UCSD-AML1 (cell line): Measurements from ENCODE around the gene ALKBH7.

Experiments
- DNase-seq: peaks from one replicate; lab custom pipeline; 2025; ENCODE audit not compliant: unreplicated experiment; lab: John Stamatoyannopoulos, UW

Gene ALKBH7

GRCh38 chr19:6362351-6362801, 10.2 kb upstream of the ALKBH7 start:
- DNase-seq, result no peak

GRCh38 chr19:6364353-6364752, 8.2 kb upstream of the ALKBH7 start:
- no peak for DNase-seq

GRCh38 chr19:6373096-6373812, 660 bp downstream of the ALKBH7 start:
- peak; percentile 99 for DNase-seq

GRCh38 chr19:6373813-6374108, 1.2 kb downstream of the ALKBH7 start:
- DNase-seq, result no peak

GRCh38 chr19:6374161-6374709, 1.6 kb downstream of the ALKBH7 start:
- DNase-seq, result no peak

GRCh38 chr19:6374711-6375410, 2.3 kb downstream of the ALKBH7 start:
- DNase-seq, result no peak

- DNase-seq, result no peak
These were observed 2.9 kb downstream of the ALKBH7 start, which contains the start of gene PSPN for GRCh38 chr19:6375411-6376010. TSS of gene PSPN (minus strand) at chr19:6375933. CDS start at chr19:6375849, 84 bp downstream.

GRCh38 chr19:6376512-6377190, 4.1 kb downstream of the ALKBH7 start:
- no peak for DNase-seq

- DNase-seq, result no peak
These were observed 5.4 kb downstream of the ALKBH7 start for GRCh38 chr19:6378041-6378440.

GRCh38 chr19:6378486-6378885, 5.9 kb downstream of the ALKBH7 start:
- no peak for DNase-seq

- no peak for DNase-seq
These were observed 7.2 kb downstream of the ALKBH7 start for GRCh38 chr19:6379744-6380143.

GRCh38 chr19:6381030-6381750, 8.6 kb downstream of the ALKBH7 start:
- DNase-seq, result no peak

- no peak for DNase-seq
These were observed 10.6 kb downstream of the ALKBH7 start for GRCh38 chr19:6383188-6383587.

- no peak for DNase-seq
These were observed 11.8 kb downstream of the ALKBH7 start for GRCh38 chr19:6384381-6384780.

GRCh38 chr19:6387372-6387771, 14.8 kb downstream of the ALKBH7 start:
- DNase-seq, result no peak

- DNase-seq, result peak; percentile 36
These were observed 19.9 kb downstream of the ALKBH7 start for GRCh38 chr19:6392221-6393073.

GRCh38 chr19:6393074-6393982, 20.7 kb downstream of the ALKBH7 start, which contains the start of gene GTF2F1:
TSS of gene GTF2F1 (minus strand) at chr19:6393164. CDS start at chr19:6392995, 169 bp downstream.
- peak; percentile 96 for DNase-seq

GRCh38 chr19:6393983-6394412, 21.4 kb downstream of the ALKBH7 start:
- DNase-seq, result no peak

- DNase-seq, result no peak
These were observed 22.2 kb downstream of the ALKBH7 start for GRCh38 chr19:6394831-6395230.
